B cell (primary cell): ENCODE measurements around the gene TRMO. TPM values are rescaled to one million over a fixed set of nuclear protein-coding genes. Genes with fewer than 3 reads are reported as not detected.

ENCODE experiments used
- ATAC-seq: fragments of 200-7000 bp; cut with Tn5 transposase; one replicate; pipeline ENCODE4 v1.10.0; 2021; ENCODE audit warnings: low read depth, mild to moderate bottlenecking, moderate number of reproducible peaks, moderate library complexity
- CTCF ChIA-PET: fragments of 350-600 bp; sonication (Branson Sonifier 250); formaldehyde crosslinking; loops from one replicate; lab custom pipeline; 2021; ENCODE audit warnings: antibody characterized with exemption, inconsistent platforms; lab: Charles Lee
- POLR2A ChIA-PET: fragments of 350-600 bp; sonication (Branson Sonifier 250); formaldehyde crosslinking; loops from one replicate; lab custom pipeline; 2021; ENCODE audit warnings: antibody characterized with exemption; lab: Charles Lee
- DNase-seq: peaks from one replicate; pipeline ENCODE4 v3.0.0; 2013
- H2AFZ ChIP-seq: 2 replicates; pipeline ENCODE4 v1.6.1; 2012; ENCODE audit warnings: mild to moderate bottlenecking, low read depth, low read length; ENCODE audit not compliant: insufficient read depth, poor library complexity, severe bottlenecking
- H3K27ac ChIP-seq, 2 donors: 1 replicate in 1 of 2; 2 replicates in 1 of 2; pipeline ENCODE4 v1.5.1; 2012 to 2013; ENCODE audit warnings: low read length in 2 of 2, mild to moderate bottlenecking in 2 of 2, moderate library complexity in 1 of 2
- H3K27me3 ChIP-seq, 4 experiments: fragments of 200-600 bp in 1 of 4; sonication (generic) in 1 of 4; replicated peaks in 1 of 4; 1 replicate in 2 of 4; 2 replicates in 2 of 4; pipeline versions ENCODE4 v1.6.1 to v1.7.0; 2013 to 2016; ENCODE audit warnings: low read length in 3 of 4, mild to moderate bottlenecking in 2 of 4, mixed read lengths in 1 of 4, moderate library complexity in 1 of 4; ENCODE audit not compliant: insufficient read depth in 4 of 4, control insufficient read depth in 3 of 4; ENCODE audit errors: control extremely low read depth in 1 of 4
- H3K36me3 ChIP-seq, 2 experiments: replicated peaks in 1 of 2; 1 replicate in 1 of 2; 2 replicates in 1 of 2; pipeline versions ENCODE4 v1.6.1 to v1.7.1; 2013; ENCODE audit warnings: low read length in 1 of 2; ENCODE audit not compliant: insufficient read depth in 2 of 2, control insufficient read depth in 1 of 2; ENCODE audit errors: control extremely low read depth in 1 of 2, extremely low read depth in 1 of 2
- H3K4me1 ChIP-seq, 2 donors: fragments of 200-600 bp in 1 of 2; sonication (generic) in 1 of 2; 1 replicate in 1 of 2; 2 replicates in 1 of 2; pipeline versions ENCODE4 v1.5.1 to v1.6.1; 2013 to 2017; ENCODE audit warnings: low read length in 2 of 2; ENCODE audit not compliant: control insufficient read depth in 2 of 2, insufficient read depth in 2 of 2
- H3K4me2 ChIP-seq: replicated peaks from 2 replicates; pipeline ENCODE3; 2012; ENCODE audit warnings: mild to moderate bottlenecking, low read depth, low read length; ENCODE audit not compliant: poor library complexity, severe bottlenecking
- H3K4me3 ChIP-seq, 5 experiments: fragments of 200-600 bp in 1 of 5; sonication (generic) in 1 of 5; 1 replicate in 3 of 5; 2 replicates in 2 of 5; pipeline versions ENCODE4 v1.5.1 to v1.7.0; 2011 to 2016; ENCODE audit warnings: low read length in 4 of 5, mild to moderate bottlenecking in 4 of 5, low read depth in 2 of 5, control low read depth in 1 of 5, moderate library complexity in 1 of 5; ENCODE audit not compliant: insufficient read depth in 1 of 5; ENCODE audit errors: control extremely low read depth in 1 of 5, extremely low read depth in 1 of 5
- H3K79me2 ChIP-seq: fragments of 200-600 bp; sonication (generic); one replicate; pipeline ENCODE4 v1.6.0; 2016; ENCODE audit warnings: low read length; ENCODE audit not compliant: control insufficient read depth, insufficient read depth
- H3K9ac ChIP-seq: fragments of 200-600 bp; sonication (generic); 2 replicates; pipeline ENCODE4 v1.6.1; 2017; ENCODE audit warnings: mild to moderate bottlenecking, low read length, moderate library complexity
- H3K9me3 ChIP-seq, 3 donors: one replicate each; pipeline versions ENCODE4 v1.6.1 to v1.7.1; 2013; ENCODE audit warnings: low read length in 2 of 3; ENCODE audit not compliant: control insufficient read depth in 2 of 3, insufficient read depth in 1 of 3; ENCODE audit errors: control extremely low read depth in 1 of 3
- H4K20me1 ChIP-seq: 2 replicates; pipeline ENCODE4 v1.6.0; 2012; ENCODE audit warnings: mild to moderate bottlenecking, low read length; ENCODE audit not compliant: insufficient read depth, control insufficient read depth, poor library complexity, severe bottlenecking
- H3K27ac Mint-ChIP-seq: one replicate; pipeline ENCODE4 v1.8.0; 2021; ENCODE audit warnings: mixed read lengths
- H3K27me3 Mint-ChIP-seq: one replicate; pipeline ENCODE4 v1.8.0; 2021; ENCODE audit warnings: mixed read lengths
- H3K4me1 Mint-ChIP-seq: one replicate; pipeline ENCODE4 v1.8.0; 2021; ENCODE audit warnings: mixed read lengths
- H3K4me3 Mint-ChIP-seq: one replicate; pipeline ENCODE4 v1.8.0; 2021; ENCODE audit warnings: mixed read lengths
- H3K9me3 Mint-ChIP-seq: one replicate; pipeline ENCODE4 v1.8.0; 2022; ENCODE audit warnings: mixed read lengths; ENCODE audit not compliant: insufficient read depth
- CTCF ChIP-seq: fragments of 200-600 bp; IDR thresholded peaks from one replicate; pipeline ENCODE4 v1.8.0; 2022; ENCODE audit warnings: antibody characterized with exemption, mild to moderate bottlenecking
- EZH2 ChIP-seq: IDR thresholded peaks from 2 replicates; pipeline ENCODE4 v1.6.1; 2012; ENCODE audit warnings: borderline replicate concordance, low read depth, mild to moderate bottlenecking, moderate library complexity, low read length; ENCODE audit not compliant: insufficient read depth, poor library complexity, severe bottlenecking
- WGBS: methylation state at CpG from one replicate; pipeline ENCODE4 v1.1.5; 2013; ENCODE audit warnings: missing lambda C conversion rate; ENCODE audit not compliant: insufficient coverage; 5-methylcytosine and 5-hydroxymethylcytosine counted together
- intact Hi-C: fragments of 100-400 bp; cut with micrococcal nuclease; formaldehyde crosslinking; loops from one replicate; pipeline ENCODE4 v1.10.0; 2022
- polyA plus RNA-seq: library from polyadenylated mRNA; depleted of rRNA; stranded (reverse); fragments of >200 nt; gene quantifications from 2 replicates; pipeline ENCODE4 v1.2.3, GENCODE V29; 2012
- total RNA-seq, 2 donors: library from RNA; stranded (reverse); fragments of 120-200 nt in 1 of 2; gene quantifications; 1 replicate in 1 of 2; 2 replicates in 1 of 2; pipeline versions ENCODE4 v1.2.3 to v1.2.4, GENCODE V29; 2013 to 2022

TRMO gene
- total and polyA plus RNA-seq, 2 donors (not counting 1 experiment from before 2014, with no cell fraction given), result 16.9 to 42.3 TPM

- CTCF ChIA-PET, result interaction anchor here (0.6 to 4.8 kb wide), 4 partner anchors 12 to 1340 kb away, joined by 3 to 28 read pairs (median 14); partner anchors contain the start of gene TRMO
- no peak overlapping the region for H3K27ac Mint-ChIP-seq
These were observed 19.1 kb downstream of the TRMO start for GRCh38 chr9:97903177-97903576.

More at GRCh38 chr9:97903177-97903576, 19.1 kb downstream of the TRMO start:
- H3K9ac ChIP-seq, result no peak overlapping the region
- no peak overlapping the region for H3K4me3 ChIP-seq
- H3K27ac ChIP-seq, result no peak overlapping the region
- no peak overlapping the region for H3K4me3 Mint-ChIP-seq
- POLR2A ChIA-PET, result no interaction called here
- peaks cover 20 to 28% of the 10 kb centered on the region in 2 donors for H3K4me1 ChIP-seq
- no peaks in the 10 kb centered on the region for H3K27me3 ChIP-seq
- H3K9me3 Mint-ChIP-seq, result no peaks in the 10 kb centered on the region
- intact Hi-C loops, result loop anchor here (5.0 kb wide), 1 partner anchor 206 kb away; the partner anchor contains the start of gene XPA
- ATAC-seq, result no peak
- no CpG with 5 or more reads among the region's 1 CpG for WGBS
- H4K20me1 ChIP-seq, result peaks cover 7% of the 10 kb centered on the region
- H3K79me2 ChIP-seq, result peaks cover 62% of the 10 kb centered on the region
- no peak overlapping the region for H3K4me2 ChIP-seq
- H3K27me3 Mint-ChIP-seq, result no peaks in the 10 kb centered on the region
- H3K9me3 ChIP-seq, result no peaks in the 10 kb centered on the region
- H2AFZ ChIP-seq, result no peak overlapping the region
- no peak for DNase-seq
- peaks cover 0 to 30% of the 10 kb centered on the region in 2 experiments for H3K36me3 ChIP-seq
- TF ChIP-seq CTCF, result no peak
- TF ChIP-seq EZH2, result no peak
- peaks cover 34% of the 10 kb centered on the region for H3K4me1 Mint-ChIP-seq
